GM18951 (cell line): Measurements from ENCODE around the gene NR3C2.
"Not testable (repeated sequence)": the region's sequence is repeated elsewhere in the genome, so short reads cannot be mapped to it uniquely, and the experiment has no call there.

Experiments
- POLR2A ChIP-seq: IDR thresholded peaks from 4 replicates; pipeline ENCODE4 v1.6.1; 2011; ENCODE audit warnings: mild to moderate bottlenecking; ENCODE audit not compliant: insufficient read length, insufficient read depth; ENCODE audit errors: extremely low read depth
- in situ Hi-C: fragments of 300-500 bp; cut with MboI; formaldehyde crosslinking; loops from one replicate; pipeline ENCODE4 v1.12.0; 2022; ENCODE audit warnings: low sequenced_read_pairs, mixed read lengths, inconsistent platforms; ENCODE audit not compliant: unreplicated experiment

The NR3C2 gene

DNA sequence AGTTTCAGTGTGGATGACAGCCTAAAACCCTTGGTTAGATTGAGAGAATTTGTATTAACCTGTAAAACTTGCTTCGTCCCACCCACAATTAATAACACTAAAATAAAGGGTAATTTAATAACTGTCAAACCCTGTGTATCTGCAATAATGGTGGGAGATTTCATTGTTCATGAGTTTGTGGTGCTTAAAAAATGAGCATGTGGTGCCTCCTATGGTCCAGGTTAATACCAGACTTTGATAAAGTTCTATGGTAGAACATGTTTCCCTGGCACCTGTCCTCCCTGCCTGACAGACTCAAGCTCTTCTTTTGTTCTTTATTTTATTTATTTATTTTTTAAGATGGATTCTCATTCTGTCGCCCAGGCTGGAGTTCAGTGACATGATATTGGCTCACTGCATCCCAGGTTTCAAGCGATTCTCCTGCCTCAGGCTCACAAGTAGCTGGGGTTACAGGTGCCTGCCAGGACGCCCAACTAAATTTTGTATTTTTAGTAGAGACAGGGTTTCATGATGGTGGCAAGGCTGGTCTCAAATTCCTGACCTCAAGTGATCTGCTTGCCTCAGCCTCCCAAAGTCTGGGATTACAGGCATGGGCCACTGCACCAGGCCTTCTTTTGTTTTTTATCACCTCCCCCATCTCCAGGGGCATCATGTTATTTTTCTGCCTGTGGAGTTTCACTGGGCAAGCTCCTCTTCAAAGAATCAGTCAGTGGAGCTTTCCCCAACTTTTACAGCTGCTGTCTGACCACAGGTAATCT is 289.2 kb downstream of the NR3C2 start:
- in situ Hi-C loops, result no loop called here
- no peak for TF ChIP-seq POLR2A

DNA sequence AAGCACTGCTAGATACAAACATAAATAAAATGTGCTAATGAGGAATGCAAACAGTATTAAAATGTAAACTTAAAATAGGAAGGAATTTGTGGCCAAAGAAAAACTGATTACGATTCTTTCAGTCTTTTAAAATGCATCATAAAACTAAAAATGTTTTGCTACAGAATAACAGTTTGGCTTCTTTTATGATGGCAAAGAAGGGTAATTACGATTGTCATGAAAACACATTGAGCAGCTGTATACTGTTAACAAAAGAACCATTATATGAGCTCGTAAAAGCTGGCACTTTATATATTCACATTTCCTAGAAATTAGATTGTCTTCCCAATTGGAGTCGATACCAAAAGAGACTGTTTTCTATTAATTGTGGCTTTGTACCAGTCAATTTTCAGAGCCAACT is 290.4 kb downstream of the NR3C2 start:
- TF ChIP-seq POLR2A, result no peak
- in situ Hi-C loops, result no loop called here

DNA sequence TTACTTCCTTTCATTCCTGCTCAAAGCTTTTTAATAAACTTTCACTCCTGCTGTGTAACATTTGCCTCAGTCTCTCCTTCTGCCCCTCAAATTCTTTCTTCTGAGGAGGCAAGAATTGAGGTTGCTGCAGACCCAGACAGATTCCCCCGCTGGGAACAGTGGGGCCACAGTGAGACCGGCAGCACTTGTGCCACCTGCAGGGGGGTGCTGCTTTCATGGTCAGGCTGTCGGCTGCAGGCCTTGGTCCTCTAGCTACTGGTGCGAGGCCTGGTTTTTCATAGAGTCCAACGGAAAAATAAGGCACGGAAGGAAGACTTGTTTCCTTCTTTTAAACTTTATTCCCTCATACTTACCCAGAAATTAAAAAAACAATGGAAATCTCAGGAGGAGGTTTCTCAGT is 296.7 kb downstream of the NR3C2 start:
- TF ChIP-seq POLR2A, result no peak
- in situ Hi-C loops, result no loop called here

DNA sequence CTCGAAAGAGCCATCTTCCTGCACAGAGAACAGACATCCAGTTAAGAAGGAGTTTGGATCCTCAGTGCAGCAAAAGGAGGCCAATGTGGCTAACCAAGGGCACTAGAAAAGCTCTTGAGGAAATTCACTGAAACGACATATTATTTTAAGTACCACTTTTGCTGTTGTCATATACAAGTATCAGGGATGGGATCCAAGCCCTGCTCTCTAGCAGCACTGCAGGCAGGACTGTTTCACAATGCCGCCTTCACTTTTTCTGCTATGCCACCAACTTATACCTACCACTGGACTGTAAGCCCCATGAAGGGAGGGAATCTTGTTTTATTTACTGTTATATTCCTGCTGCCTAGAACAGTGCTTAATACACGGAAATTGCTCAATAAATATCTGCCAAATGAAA is 299.0 kb downstream of the NR3C2 start:
- in situ Hi-C loops, result no loop called here
- TF ChIP-seq POLR2A, result no peak

DNA sequence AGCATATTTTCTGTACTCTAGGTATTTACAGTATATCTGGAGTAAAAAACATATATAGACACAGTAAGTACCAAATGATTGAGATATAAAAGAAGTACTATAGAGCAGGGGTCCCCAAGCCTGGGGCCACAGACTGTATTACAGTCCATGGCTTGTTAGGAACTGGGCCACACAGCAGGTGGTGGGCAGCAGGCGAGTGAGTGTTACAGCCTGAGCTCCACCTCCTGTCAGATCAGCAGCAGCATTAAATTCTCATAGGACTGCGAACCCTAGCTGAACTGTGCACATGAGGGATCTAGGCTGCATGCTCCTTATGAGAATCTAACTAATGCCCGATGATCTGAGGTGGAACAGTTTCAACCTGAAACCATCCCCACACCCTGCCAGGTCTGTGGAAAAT is 300.7 kb downstream of the NR3C2 start:
- no peak for TF ChIP-seq POLR2A
- in situ Hi-C loops, result no loop called here

DNA sequence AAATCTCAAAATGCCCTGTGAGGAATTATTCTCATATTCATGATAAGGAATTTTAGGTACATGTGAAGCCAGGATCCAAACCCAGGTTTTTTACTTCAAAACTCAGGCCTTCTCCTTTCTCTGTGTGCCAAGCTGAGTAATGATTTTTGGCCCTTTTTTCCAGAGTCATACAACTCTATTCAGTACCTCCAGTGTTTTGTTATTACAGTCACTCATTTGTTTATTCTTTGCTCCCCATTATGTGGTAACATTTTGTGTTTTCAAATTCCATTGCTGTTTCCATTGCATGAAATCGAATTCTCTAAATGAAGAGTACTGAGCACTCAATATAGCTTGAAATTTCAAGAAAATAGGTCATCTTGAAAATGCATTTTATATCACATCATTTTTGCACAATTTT is 315.4 kb downstream of the NR3C2 start:
- in situ Hi-C loops, result no loop called here
- TF ChIP-seq POLR2A, result no peak

DNA sequence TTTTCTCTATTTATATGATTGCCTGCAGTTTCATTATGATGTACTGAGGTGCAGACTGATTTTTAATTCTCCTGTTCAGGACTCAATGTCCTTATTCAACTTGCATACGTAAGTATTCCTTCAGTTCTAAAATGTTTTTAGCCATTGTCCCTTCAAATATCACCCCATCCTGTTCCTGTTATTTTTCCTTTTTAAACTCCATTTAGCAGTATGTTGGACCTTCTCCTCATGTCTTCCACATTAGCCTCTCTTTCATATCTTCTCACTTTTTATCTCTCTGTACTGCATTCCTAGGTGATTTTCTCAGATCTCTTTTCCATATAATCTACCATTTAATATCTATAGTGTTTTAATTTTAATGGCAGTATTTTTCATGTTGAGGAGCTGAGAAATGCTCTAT is 317.7 kb downstream of the NR3C2 start:
- in situ Hi-C loops, result no loop called here
- TF ChIP-seq POLR2A, result no peak

DNA sequence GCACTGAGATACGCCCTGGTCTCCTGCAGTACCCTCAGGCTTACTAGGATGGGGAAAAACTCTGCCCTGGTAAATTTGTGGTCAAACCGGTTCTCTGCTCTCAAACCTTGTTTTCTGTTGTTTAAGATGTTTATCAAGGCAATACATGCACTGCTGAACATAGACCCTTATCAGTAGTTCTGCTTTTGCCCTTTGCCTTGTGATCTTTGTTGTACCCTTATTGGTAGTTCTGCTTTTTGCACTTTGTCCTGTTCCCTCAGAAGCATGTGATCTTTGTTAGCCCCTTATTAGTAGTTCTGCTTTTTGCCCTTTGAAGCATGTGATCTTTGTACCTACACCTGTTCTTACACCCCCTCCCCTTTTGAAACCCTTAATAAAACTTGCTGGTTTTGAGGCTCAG is 319.1 kb downstream of the NR3C2 start:
- in situ Hi-C loops, result not testable (repeated sequence)

DNA sequence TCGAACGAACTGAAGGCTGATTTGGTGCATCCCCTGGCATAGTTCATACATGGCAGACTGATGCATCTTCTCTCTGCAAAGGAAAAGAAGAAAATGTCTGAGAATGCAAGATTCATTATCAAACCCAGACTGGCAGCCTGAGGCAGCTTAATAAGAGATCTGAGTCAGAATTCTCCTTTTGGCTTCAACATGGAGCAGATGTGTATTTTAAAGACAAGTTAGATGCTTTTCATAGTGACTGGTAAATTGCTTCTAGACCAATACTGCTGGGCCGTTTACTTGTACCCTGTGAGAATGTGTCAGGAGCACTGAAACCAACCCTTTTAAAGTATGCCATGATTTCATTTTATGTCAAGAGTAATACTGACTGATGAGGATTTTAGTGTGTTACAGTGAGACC is 322.0 kb downstream of the NR3C2 start:
- no peak for TF ChIP-seq POLR2A
- in situ Hi-C loops, result no loop called here

DNA sequence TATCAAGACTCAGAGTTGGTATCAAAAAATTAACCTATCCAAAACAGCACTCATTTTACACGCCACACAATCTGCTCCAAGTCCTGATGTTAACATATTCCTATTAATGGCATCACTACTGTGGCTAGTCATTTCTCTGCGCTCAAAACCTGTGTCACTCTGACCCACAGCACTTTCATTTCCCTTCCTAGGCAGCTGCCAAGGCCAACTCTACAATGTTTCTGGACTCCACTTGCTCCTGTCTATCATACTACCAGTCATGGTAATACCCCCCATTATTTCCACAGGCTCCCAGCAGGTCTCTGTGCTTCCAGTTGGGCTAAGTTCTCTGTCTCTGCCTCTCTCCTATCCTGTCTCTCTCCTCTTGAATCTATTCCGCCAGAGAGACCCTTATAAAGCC is 323.6 kb downstream of the NR3C2 start:
- no peak for TF ChIP-seq POLR2A
- in situ Hi-C loops, result no loop called here

DNA sequence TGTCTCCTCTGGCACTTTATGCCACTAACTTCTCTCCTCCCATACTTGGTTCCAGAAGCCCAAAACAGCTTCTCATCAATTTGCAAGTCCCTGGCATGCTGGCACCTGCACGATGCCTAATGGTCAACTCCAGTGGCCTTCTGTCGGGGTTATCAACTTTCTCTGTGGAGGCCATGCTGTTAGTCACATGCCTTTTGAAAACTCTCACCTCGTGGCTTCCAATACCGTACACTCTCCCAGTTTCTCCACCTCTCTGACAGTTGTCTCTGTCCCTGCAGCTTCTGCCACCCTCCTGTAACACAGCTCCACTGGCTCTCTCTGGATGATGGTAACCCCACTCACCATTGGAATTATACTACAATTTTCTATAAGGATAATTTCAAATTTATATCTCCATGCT is 324.0 kb downstream of the NR3C2 start:
- TF ChIP-seq POLR2A, result no peak
- in situ Hi-C loops, result no loop called here

DNA sequence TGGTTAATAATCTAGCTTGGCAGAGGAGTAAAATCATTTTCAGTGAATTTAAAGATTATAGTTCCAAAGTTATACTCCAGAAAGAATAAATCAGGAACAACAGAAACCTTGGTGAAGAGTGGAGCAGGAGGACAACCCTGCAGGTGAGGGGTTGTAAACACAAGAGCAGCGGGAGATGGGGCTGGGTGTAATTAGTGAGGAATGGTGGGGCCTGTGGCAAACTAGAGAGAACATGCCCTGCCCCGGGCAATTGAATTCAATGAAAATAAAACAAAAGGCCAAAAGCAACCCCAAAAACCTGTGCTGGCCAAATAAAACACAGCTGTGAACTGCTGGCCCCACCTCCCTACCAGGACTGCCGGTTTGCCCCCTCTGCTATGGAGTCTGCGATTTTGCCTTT is 325.2 kb downstream of the NR3C2 start:
- in situ Hi-C loops, result no loop called here
- TF ChIP-seq POLR2A, result no peak

DNA sequence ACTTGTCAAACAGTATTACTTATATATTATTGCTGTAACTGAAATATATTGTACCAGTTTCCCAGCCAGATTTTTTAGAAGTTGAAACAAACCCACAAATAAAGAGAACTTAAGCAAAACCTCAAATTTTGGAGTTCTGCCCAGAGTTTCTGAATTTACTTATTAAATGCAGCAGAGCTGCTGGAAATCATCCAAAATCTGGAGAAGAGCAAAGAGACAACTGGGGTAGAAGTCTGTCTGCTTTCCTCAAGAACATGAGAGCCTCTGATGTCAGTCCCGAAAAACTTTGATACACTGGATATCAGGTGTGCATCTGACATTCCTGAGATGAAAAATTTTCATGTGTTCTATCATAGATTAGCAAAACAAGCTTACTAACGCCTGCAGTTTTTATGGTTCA is 325.9 kb downstream of the NR3C2 start:
- TF ChIP-seq POLR2A, result no peak
- in situ Hi-C loops, result no loop called here

DNA sequence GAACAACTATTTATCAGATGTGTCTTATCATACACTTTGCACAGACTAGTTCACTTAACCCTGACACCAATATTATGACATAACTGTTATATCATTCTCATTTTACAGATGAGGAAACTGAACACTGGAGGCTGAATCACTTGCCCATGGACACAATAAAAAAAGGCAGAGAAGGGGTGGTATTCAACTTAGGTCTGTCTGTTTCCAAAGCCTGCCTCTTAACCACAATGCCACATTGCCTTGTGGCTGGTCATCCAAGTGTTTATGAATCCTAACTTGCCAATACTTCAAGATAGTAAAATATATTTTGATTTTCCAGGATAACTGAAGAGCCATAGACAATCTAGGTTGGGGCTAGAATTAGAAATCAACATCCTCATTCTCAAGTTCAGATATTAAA is 327.8 kb downstream of the NR3C2 start:
- in situ Hi-C loops, result no loop called here
- no peak for TF ChIP-seq POLR2A
